SK-N-SH treated with all-trans-retinoic acid at 6 μM for 48 hours (cell line): ENCODE data around the gene PYDC2.

Source experiments
- ATAC-seq: fragments of 200-7000 bp; cut with Tn5 transposase; 3 replicates; pipeline ENCODE4 v1.9.1; 2020; ENCODE audit warnings: mild to moderate bottlenecking, moderate library complexity
- ARNTL ChIP-seq: fragments of 450-650 bp; formaldehyde crosslinking; IDR thresholded peaks from 2 replicates; pipeline ENCODE4 v1.5.0; 2020; ENCODE audit warnings: low read depth, mild to moderate bottlenecking, moderate library complexity, borderline replicate concordance
- BACH2 ChIP-seq: fragments of 250-450 bp; sonication (Bioruptor Pico); IDR thresholded peaks from 2 replicates; pipeline ENCODE4 v1.9.0; 2021; ENCODE audit warnings: mild to moderate bottlenecking, borderline replicate concordance
- CREB5 ChIP-seq: fragments of 250-450 bp; sonication (Bioruptor Pico); IDR thresholded peaks from 2 replicates; pipeline ENCODE4 v1.5.1; 2020; ENCODE audit warnings: low read depth, mild to moderate bottlenecking, moderate library complexity
- CSDC2 ChIP-seq: fragments of 250-450 bp; sonication (Bioruptor Pico); IDR thresholded peaks from 2 replicates; pipeline ENCODE4 v1.5.0; 2020; ENCODE audit warnings: mild to moderate bottlenecking, moderate library complexity
- CSRNP3 ChIP-seq: fragments of 250-450 bp; sonication (Bioruptor Pico); IDR thresholded peaks from 2 replicates; pipeline ENCODE4 v1.5.1; 2021; ENCODE audit warnings: mild to moderate bottlenecking, moderate library complexity
- ESRRG ChIP-seq: fragments of 250-450 bp; sonication (Bioruptor Pico); IDR thresholded peaks from 2 replicates; pipeline ENCODE4 v1.6.1; 2021; ENCODE audit warnings: mild to moderate bottlenecking
- GLIS3 ChIP-seq: fragments of 250-450 bp; sonication (Bioruptor Pico); IDR thresholded peaks from 2 replicates; pipeline ENCODE4 v1.5.0; 2020; ENCODE audit warnings: mild to moderate bottlenecking, moderate library complexity
- ISL1 ChIP-seq: fragments of 250-450 bp; sonication (Bioruptor Pico); IDR thresholded peaks from 2 replicates; pipeline ENCODE4 v2.1.2; 2022; ENCODE audit warnings: mild to moderate bottlenecking, moderate library complexity
- OSR1 ChIP-seq: fragments of 250-450 bp; sonication (Bioruptor Pico); IDR thresholded peaks from 2 replicates; pipeline ENCODE4 v1.8.0; 2022; ENCODE audit warnings: moderate library complexity, mild to moderate bottlenecking, inconsistent platforms
- PPARA ChIP-seq: fragments of 250-450 bp; sonication (Bioruptor Pico); IDR thresholded peaks from 2 replicates; pipeline ENCODE4 v1.5.0; 2020; ENCODE audit warnings: mild to moderate bottlenecking, borderline replicate concordance
- RARB ChIP-seq: fragments of 250-450 bp; sonication (Bioruptor Pico); IDR thresholded peaks from 2 replicates; pipeline ENCODE4 v1.8.0; 2021; ENCODE audit warnings: mild to moderate bottlenecking, moderate library complexity
- SNAI2 ChIP-seq: fragments of 250-450 bp; sonication (Bioruptor Pico); IDR thresholded peaks from 2 replicates; pipeline ENCODE4 v1.5.0; 2020; ENCODE audit warnings: mild to moderate bottlenecking, moderate library complexity
- TCF4 ChIP-seq: fragments of 250-450 bp; sonication (Bioruptor Pico); IDR thresholded peaks from 2 replicates; pipeline ENCODE4 v1.8.0; 2021; ENCODE audit warnings: mild to moderate bottlenecking, moderate library complexity, borderline replicate concordance
- TOX ChIP-seq: fragments of 250-450 bp; sonication (Bioruptor Pico); IDR thresholded peaks from 2 replicates; pipeline ENCODE4 v1.8.0; 2021; ENCODE audit warnings: mild to moderate bottlenecking, moderate library complexity, borderline replicate concordance
- ZC3H10 ChIP-seq: fragments of 250-450 bp; sonication (Bioruptor Pico); IDR thresholded peaks from 2 replicates; pipeline ENCODE4 v1.5.1; 2021; ENCODE audit warnings: mild to moderate bottlenecking, moderate library complexity
- ZNF565 ChIP-seq: fragments of 450-650 bp; formaldehyde crosslinking; conservative IDR thresholded peaks from 2 replicates; pipeline ENCODE4 v1.5.0; 2020; ENCODE audit warnings: low read depth, mild to moderate bottlenecking, moderate library complexity
- ZNF8 ChIP-seq: fragments of 450-650 bp; formaldehyde crosslinking; IDR thresholded peaks from 2 replicates; pipeline ENCODE4 v1.5.0; 2020; ENCODE audit warnings: mild to moderate bottlenecking, moderate library complexity
- TF ChIP-seq, protein P1 (sequence below): fragments of 250-450 bp; sonication (Bioruptor Pico); IDR thresholded peaks from 2 replicates; pipeline ENCODE4 v1.8.0; 2020; ENCODE audit warnings: mild to moderate bottlenecking, moderate library complexity, borderline replicate concordance
- TF ChIP-seq, protein P2 (sequence below): fragments of 250-450 bp; sonication (Bioruptor Pico); IDR thresholded peaks from 2 replicates; pipeline ENCODE4 v1.5.0; 2020; ENCODE audit warnings: mild to moderate bottlenecking, moderate library complexity

The PYDC2 gene

GRCh38 chr3:191425322-191425734 is 35.6 kb upstream of the PYDC2 start:
- peak; percentile 82 for ATAC-seq
- TF ChIP-seq ARNTL (CRISPR knock-in tag) (no peak), ZNF8 (no peak), PPARA (CRISPR knock-in tag) (no peak), CSRNP3 (CRISPR knock-in tag) (no peak), ZNF565 (CRISPR knock-in tag) (no peak), ZC3H10 (CRISPR knock-in tag) (no peak), TOX (CRISPR knock-in tag) (no peak), ISL1 (no peak), SNAI2 (CRISPR knock-in tag) (no peak), RARB (CRISPR knock-in tag) (no peak), CREB5 (no peak), OSR1 (CRISPR knock-in tag) (no peak)
- TF ChIP-seq, protein P1, sequence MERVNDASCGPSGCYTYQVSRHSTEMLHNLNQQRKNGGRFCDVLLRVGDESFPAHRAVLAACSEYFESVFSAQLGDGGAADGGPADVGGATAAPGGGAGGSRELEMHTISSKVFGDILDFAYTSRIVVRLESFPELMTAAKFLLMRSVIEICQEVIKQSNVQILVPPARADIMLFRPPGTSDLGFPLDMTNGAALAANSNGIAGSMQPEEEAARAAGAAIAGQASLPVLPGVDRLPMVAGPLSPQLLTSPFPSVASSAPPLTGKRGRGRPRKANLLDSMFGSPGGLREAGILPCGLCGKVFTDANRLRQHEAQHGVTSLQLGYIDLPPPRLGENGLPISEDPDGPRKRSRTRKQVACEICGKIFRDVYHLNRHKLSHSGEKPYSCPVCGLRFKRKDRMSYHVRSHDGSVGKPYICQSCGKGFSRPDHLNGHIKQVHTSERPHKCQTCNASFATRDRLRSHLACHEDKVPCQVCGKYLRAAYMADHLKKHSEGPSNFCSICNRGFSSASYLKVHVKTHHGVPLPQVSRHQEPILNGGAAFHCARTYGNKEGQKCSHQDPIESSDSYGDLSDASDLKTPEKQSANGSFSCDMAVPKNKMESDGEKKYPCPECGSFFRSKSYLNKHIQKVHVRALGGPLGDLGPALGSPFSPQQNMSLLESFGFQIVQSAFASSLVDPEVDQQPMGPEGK = no peak

- TF ChIP-seq RARB (CRISPR knock-in tag) (no peak), CSRNP3 (CRISPR knock-in tag) (no peak), ESRRG (CRISPR knock-in tag) (no peak)
- no peak for ATAC-seq
These were observed 34.7 kb upstream of the PYDC2 start for GRCh38 chr3:191426311-191426710.

- no peak for TF ChIP-seq OSR1 (CRISPR knock-in tag)
- TF ChIP-seq GLIS3 (CRISPR knock-in tag) = no peak
- TF ChIP-seq ZC3H10 (CRISPR knock-in tag) = no peak
- TF ChIP-seq RARB (CRISPR knock-in tag) = no peak
- TF ChIP-seq ISL1 = no peak
- TF ChIP-seq ZNF8 = no peak
- no peak for TF ChIP-seq ZNF565 (CRISPR knock-in tag)
- TF ChIP-seq, protein P2, sequence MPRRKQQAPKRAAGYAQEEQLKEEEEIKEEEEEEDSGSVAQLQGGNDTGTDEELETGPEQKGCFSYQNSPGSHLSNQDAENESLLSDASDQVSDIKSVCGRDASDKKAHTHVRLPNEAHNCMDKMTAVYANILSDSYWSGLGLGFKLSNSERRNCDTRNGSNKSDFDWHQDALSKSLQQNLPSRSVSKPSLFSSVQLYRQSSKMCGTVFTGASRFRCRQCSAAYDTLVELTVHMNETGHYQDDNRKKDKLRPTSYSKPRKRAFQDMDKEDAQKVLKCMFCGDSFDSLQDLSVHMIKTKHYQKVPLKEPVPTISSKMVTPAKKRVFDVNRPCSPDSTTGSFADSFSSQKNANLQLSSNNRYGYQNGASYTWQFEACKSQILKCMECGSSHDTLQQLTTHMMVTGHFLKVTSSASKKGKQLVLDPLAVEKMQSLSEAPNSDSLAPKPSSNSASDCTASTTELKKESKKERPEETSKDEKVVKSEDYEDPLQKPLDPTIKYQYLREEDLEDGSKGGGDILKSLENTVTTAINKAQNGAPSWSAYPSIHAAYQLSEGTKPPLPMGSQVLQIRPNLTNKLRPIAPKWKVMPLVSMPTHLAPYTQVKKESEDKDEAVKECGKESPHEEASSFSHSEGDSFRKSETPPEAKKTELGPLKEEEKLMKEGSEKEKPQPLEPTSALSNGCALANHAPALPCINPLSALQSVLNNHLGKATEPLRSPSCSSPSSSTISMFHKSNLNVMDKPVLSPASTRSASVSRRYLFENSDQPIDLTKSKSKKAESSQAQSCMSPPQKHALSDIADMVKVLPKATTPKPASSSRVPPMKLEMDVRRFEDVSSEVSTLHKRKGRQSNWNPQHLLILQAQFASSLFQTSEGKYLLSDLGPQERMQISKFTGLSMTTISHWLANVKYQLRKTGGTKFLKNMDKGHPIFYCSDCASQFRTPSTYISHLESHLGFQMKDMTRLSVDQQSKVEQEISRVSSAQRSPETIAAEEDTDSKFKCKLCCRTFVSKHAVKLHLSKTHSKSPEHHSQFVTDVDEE (CRISPR knock-in tag) = no peak
- no peak for TF ChIP-seq CSDC2 (CRISPR knock-in tag)
- no peak for TF ChIP-seq TCF4 (CRISPR knock-in tag)
- TF ChIP-seq BACH2 = no peak
- TF ChIP-seq, protein P1 = no peak
These were observed 32.8 kb upstream of the PYDC2 start for GRCh38 chr3:191428177-191428576.

More at GRCh38 chr3:191428177-191428576, 32.8 kb upstream of the PYDC2 start:
- ATAC-seq = no peak
